Tibial nerve (tissue), 4 donors: Measurements from ENCODE around the gene DSTYK.

ENCODE experiments used
- EP300 ChIP-seq, 2 donors: sonication (generic); formaldehyde crosslinking; IDR thresholded peaks; one replicate each; pipeline ENCODE4 v1.6.1; 2017; ENCODE audit warnings: antibody characterized with exemption in 2 of 2, mild to moderate bottlenecking in 1 of 2
- TF ChIP-seq, protein P1 (sequence below), 5 experiments: fragments of 200-600 bp in 3 of 5; fragments of 450-650 bp in 2 of 5; sonication (generic) in 3 of 5; IDR thresholded peaks; one replicate each; pipeline ENCODE4 v1.5.1; 2016 to 2019; ENCODE audit warnings: antibody characterized with exemption in 5 of 5, mild to moderate bottlenecking in 3 of 5, moderate library complexity in 2 of 5

GRCh38 chr1:205129447-205130029 lies 82.0 kb downstream of the DSTYK start:
- no peak for TF ChIP-seq EP300 (IDR thresholded peaks at IDR 0.05)
- TF ChIP-seq, protein P1, sequence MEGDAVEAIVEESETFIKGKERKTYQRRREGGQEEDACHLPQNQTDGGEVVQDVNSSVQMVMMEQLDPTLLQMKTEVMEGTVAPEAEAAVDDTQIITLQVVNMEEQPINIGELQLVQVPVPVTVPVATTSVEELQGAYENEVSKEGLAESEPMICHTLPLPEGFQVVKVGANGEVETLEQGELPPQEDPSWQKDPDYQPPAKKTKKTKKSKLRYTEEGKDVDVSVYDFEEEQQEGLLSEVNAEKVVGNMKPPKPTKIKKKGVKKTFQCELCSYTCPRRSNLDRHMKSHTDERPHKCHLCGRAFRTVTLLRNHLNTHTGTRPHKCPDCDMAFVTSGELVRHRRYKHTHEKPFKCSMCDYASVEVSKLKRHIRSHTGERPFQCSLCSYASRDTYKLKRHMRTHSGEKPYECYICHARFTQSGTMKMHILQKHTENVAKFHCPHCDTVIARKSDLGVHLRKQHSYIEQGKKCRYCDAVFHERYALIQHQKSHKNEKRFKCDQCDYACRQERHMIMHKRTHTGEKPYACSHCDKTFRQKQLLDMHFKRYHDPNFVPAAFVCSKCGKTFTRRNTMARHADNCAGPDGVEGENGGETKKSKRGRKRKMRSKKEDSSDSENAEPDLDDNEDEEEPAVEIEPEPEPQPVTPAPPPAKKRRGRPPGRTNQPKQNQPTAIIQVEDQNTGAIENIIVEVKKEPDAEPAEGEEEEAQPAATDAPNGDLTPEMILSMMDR (IDR thresholded peaks at IDR 0.05): no peak
